Measurements from ENCODE around the gene SPOCK1. TPM values are rescaled to one million over a fixed set of nuclear protein-coding genes. Genes with fewer than 3 reads are reported as not detected.

Gene SPOCK1
- total and polyA plus RNA-seq, 2 of the 13 experiments (the other 11 are each of a cell fraction or from before 2014, with no cell fraction given) = 0.18 to 0.29 TPM

GRCh38 chr5:137037848-137038247, 461.3 kb downstream of the SPOCK1 start (continued):
- TF ChIP-seq MLXIP (CRISPR knock-in tag; IDR thresholded peaks at IDR 0.05; ENCODE audit: borderline replicate concordance) = no peak
- TF ChIP-seq GPN1 (CRISPR knock-in tag; IDR thresholded peaks at IDR 0.05; ENCODE audit: borderline replicate concordance) = no peak
- TF ChIP-seq, protein P1, sequence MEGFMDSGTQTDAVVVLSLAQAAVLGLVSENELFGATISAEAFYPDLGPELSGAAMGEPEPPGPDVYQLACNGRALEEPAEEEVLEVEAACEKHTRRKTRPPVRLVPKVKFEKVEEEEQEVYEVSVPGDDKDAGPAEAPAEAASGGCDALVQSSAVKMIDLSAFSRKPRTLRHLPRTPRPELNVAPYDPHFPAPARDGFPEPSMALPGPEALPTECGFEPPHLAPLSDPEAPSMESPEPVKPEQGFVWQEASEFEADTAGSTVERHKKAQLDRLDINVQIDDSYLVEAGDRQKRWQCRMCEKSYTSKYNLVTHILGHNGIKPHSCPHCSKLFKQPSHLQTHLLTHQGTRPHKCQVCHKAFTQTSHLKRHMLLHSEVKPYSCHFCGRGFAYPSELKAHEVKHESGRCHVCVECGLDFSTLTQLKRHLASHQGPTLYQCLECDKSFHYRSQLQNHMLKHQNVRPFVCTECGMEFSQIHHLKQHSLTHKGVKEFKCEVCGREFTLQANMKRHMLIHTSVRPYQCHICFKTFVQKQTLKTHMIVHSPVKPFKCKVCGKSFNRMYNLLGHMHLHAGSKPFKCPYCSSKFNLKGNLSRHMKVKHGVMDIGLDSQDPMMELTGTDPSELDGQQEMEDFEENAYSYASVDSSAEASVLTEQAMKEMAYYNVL (CRISPR knock-in tag; IDR thresholded peaks at IDR 0.05; ENCODE audit: borderline replicate concordance) = no peak
- no peak for TF ChIP-seq EED (CRISPR knock-in tag; IDR thresholded peaks at IDR 0.05)

GRCh38 chr5:137036640-137037039, 462.5 kb downstream of the SPOCK1 start:
- Histone ChIP-seq H4K20me1 (ENCODE audit: insufficient read depth, low read length) (no peaks in the 10 kb centered on the region), H3K4me3 (replicated peaks in 1 of 3; ENCODE audit: insufficient read depth in 1 of 3, low read depth in 2 of 3, low read length in 3 of 3) (no peak overlapping the region), H3K9ac (ENCODE audit: insufficient read depth, low read depth, low read length) (no peak overlapping the region), H3K36me3 (replicated peaks in 1 of 2; ENCODE audit: control insufficient read depth in 1 of 2, insufficient read depth in 2 of 2, low read length in 2 of 2) (no peaks in the 10 kb centered on the region), H3K27ac (ENCODE audit: extremely low read length, insufficient read depth, low read length) (no peak overlapping the region), H3K4me1 (ENCODE audit: insufficient read depth, low read length) (no peaks in the 10 kb centered on the region), H3K9me3 (ENCODE audit: low read length) (no peaks in the 10 kb centered on the region), H3K27me3 (ENCODE audit: control insufficient read depth in 1 of 2, insufficient read depth in 2 of 2, low read length in 2 of 2) (no peaks in the 10 kb centered on the region; a peak in 1 of 5 replicates), H2AFZ (ENCODE audit: low read length) (no peak overlapping the region), H3K79me2 (ENCODE audit: insufficient read depth, low read length) (no peaks in the 10 kb centered on the region), H3K4me2 (ENCODE audit: low read depth, low read length) (no peak overlapping the region)
- in situ Hi-C loops (cut with HindIII; ENCODE audit: extremely low pct_ligation_motif_present, low pct_unique_long_range_greater_than_20kb) = no loop called here
- intact Hi-C loops (cut with micrococcal nuclease; ENCODE audit: unreplicated experiment) = no loop called here
- POLR2A ChIA-PET = no interaction called here
- no peak for ATAC-seq
- CTCF ChIA-PET (ENCODE audit: low intra/inter-chr PET ratio, low total read pairs) = no interaction called here
- DNase-seq (ENCODE audit: low spot score) = no peak
- BruUV-seq (replicated peaks) = no TSS peak
- no peak for FAIRE-seq
- WGBS (ENCODE audit: low lambda C conversion rate) = 19% methylated on average over 7 of the region's 7 CpGs
- TF ChIP-seq ZNF552 (CRISPR knock-in tag; IDR thresholded peaks at IDR 0.05; ENCODE audit: borderline replicate concordance) = no peak
- no peak for TF ChIP-seq ZNF776 (CRISPR knock-in tag; IDR thresholded peaks at IDR 0.05)
- no peak for TF ChIP-seq ZNF558 (CRISPR knock-in tag; IDR thresholded peaks at IDR 0.05; ENCODE audit: borderline replicate concordance)
- no peak for TF ChIP-seq PCBP1 (IDR thresholded peaks at IDR 0.05; ENCODE audit: borderline replicate concordance, low read depth, low read length)
- TF ChIP-seq ZNF383 (CRISPR knock-in tag; IDR thresholded peaks at IDR 0.05; ENCODE audit: borderline replicate concordance) = no peak
- no peak for TF ChIP-seq ZNF83 (CRISPR knock-in tag; IDR thresholded peaks at IDR 0.05; ENCODE audit: borderline replicate concordance)
- no peak for TF ChIP-seq ZNF652 (CRISPR knock-in tag; IDR thresholded peaks at IDR 0.05; ENCODE audit: borderline replicate concordance, low read depth)
- no peak for TF ChIP-seq ZNF567 (CRISPR knock-in tag; IDR thresholded peaks at IDR 0.05; ENCODE audit: borderline replicate concordance)
- TF ChIP-seq SMC3 (IDR thresholded peaks at IDR 0.05; ENCODE audit: low read length) = no peak
- no peak for TF ChIP-seq MEIS1 (CRISPR knock-in tag; IDR thresholded peaks at IDR 0.05; ENCODE audit: borderline replicate concordance)
- TF ChIP-seq, protein P2, sequence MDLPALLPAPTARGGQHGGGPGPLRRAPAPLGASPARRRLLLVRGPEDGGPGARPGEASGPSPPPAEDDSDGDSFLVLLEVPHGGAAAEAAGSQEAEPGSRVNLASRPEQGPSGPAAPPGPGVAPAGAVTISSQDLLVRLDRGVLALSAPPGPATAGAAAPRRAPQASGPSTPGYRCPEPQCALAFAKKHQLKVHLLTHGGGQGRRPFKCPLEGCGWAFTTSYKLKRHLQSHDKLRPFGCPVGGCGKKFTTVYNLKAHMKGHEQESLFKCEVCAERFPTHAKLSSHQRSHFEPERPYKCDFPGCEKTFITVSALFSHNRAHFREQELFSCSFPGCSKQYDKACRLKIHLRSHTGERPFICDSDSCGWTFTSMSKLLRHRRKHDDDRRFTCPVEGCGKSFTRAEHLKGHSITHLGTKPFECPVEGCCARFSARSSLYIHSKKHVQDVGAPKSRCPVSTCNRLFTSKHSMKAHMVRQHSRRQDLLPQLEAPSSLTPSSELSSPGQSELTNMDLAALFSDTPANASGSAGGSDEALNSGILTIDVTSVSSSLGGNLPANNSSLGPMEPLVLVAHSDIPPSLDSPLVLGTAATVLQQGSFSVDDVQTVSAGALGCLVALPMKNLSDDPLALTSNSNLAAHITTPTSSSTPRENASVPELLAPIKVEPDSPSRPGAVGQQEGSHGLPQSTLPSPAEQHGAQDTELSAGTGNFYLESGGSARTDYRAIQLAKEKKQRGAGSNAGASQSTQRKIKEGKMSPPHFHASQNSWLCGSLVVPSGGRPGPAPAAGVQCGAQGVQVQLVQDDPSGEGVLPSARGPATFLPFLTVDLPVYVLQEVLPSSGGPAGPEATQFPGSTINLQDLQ (CRISPR knock-in tag; IDR thresholded peaks at IDR 0.05) = no peak
- no peak for TF ChIP-seq ZMAT5 (CRISPR knock-in tag; IDR thresholded peaks at IDR 0.05; ENCODE audit: borderline replicate concordance, low read depth)
